ENCODE results near the gene CEP83.

The CEP83 gene

GRCh38 chr12:94308612-94309011, 151.1 kb downstream of the CEP83 start:
- H3K4me2 ChIP-seq (ENCODE audit: low read depth, low read length, poor library complexity, severe bottlenecking), result no peak overlapping the region
- no peaks in the 10 kb centered on the region for H4K20me1 ChIP-seq (ENCODE audit: low read depth, low read length)
- no peaks in the 10 kb centered on the region for H3K9me2 ChIP-seq (replicated peaks; ENCODE audit: insufficient read depth, low read length)
- no peak for TF ChIP-seq EZH2phosphoT487 (conservative IDR thresholded peaks at IDR 0.05; ENCODE audit: low read length)
- TF ChIP-seq CTCF (IDR thresholded peaks at IDR 0.05; ENCODE audit: insufficient read depth, low read length, poor library complexity, severe bottlenecking), result no peak
- H3K4me3 ChIP-seq (ENCODE audit: insufficient read depth, low read length, poor library complexity, severe bottlenecking), result no peak overlapping the region
- no peaks in the 10 kb centered on the region for H3K9me3 ChIP-seq (ENCODE audit: insufficient read depth, low read length)
- H3F3A ChIP-seq (ENCODE audit: insufficient read depth), result no peaks in the 10 kb centered on the region; the same call in none of the 2 replicates
- H3K79me2 ChIP-seq (ENCODE audit: insufficient read depth, low read length), result no peaks in the 10 kb centered on the region
- no peak overlapping the region for H3K27ac ChIP-seq (ENCODE audit: low read depth, low read length)
- H2AFZ ChIP-seq (ENCODE audit: low read depth, low read length, severe bottlenecking), result no peak overlapping the region
- H3K27me3 ChIP-seq (ENCODE audit: low read length), result no peaks in the 10 kb centered on the region
- peaks cover 28% of the 10 kb centered on the region for H3K36me3 ChIP-seq (ENCODE audit: low read length)
- no peak overlapping the region for H3K9ac ChIP-seq (ENCODE audit: low read length)

- no peaks in the 10 kb centered on the region for H4K20me1 ChIP-seq (ENCODE audit: low read depth, low read length)
- no peaks in the 10 kb centered on the region; the same call in none of the 2 replicates for H3F3A ChIP-seq (ENCODE audit: insufficient read depth)
- TF ChIP-seq EZH2phosphoT487 (conservative IDR thresholded peaks at IDR 0.05; ENCODE audit: low read length), result no peak
- no peak for TF ChIP-seq CTCF (IDR thresholded peaks at IDR 0.05; ENCODE audit: insufficient read depth, low read length, poor library complexity, severe bottlenecking)
- no peak overlapping the region for H2AFZ ChIP-seq (ENCODE audit: low read depth, low read length, severe bottlenecking)
- no peak overlapping the region for H3K4me3 ChIP-seq (ENCODE audit: insufficient read depth, low read length, poor library complexity, severe bottlenecking)
- no peak overlapping the region for H3K9ac ChIP-seq (ENCODE audit: low read length)
- peaks cover 28% of the 10 kb centered on the region for H3K36me3 ChIP-seq (ENCODE audit: low read length)
- no peak overlapping the region for H3K4me2 ChIP-seq (ENCODE audit: low read depth, low read length, poor library complexity, severe bottlenecking)
- H3K27me3 ChIP-seq (ENCODE audit: low read length), result no peaks in the 10 kb centered on the region
- H3K9me2 ChIP-seq (replicated peaks; ENCODE audit: insufficient read depth, low read length), result no peaks in the 10 kb centered on the region
- H3K9me3 ChIP-seq (ENCODE audit: insufficient read depth, low read length), result no peaks in the 10 kb centered on the region
- no peak overlapping the region for H3K27ac ChIP-seq (ENCODE audit: low read depth, low read length)
- no peaks in the 10 kb centered on the region for H3K79me2 ChIP-seq (ENCODE audit: insufficient read depth, low read length)
These were observed 154.3 kb downstream of the CEP83 start for GRCh38 chr12:94305130-94305957.

GRCh38 chr12:94304566-94305061, 155.1 kb downstream of the CEP83 start:
- H3K9ac ChIP-seq (ENCODE audit: low read length), result no peak overlapping the region
- no peaks in the 10 kb centered on the region for H3K9me3 ChIP-seq (ENCODE audit: insufficient read depth, low read length)
- H4K20me1 ChIP-seq (ENCODE audit: low read depth, low read length), result no peaks in the 10 kb centered on the region
- H3K4me3 ChIP-seq (ENCODE audit: insufficient read depth, low read length, poor library complexity, severe bottlenecking), result no peak overlapping the region
- H3K27me3 ChIP-seq (ENCODE audit: low read length), result no peaks in the 10 kb centered on the region
- no peak overlapping the region for H2AFZ ChIP-seq (ENCODE audit: low read depth, low read length, severe bottlenecking)
- no peaks in the 10 kb centered on the region for H3K79me2 ChIP-seq (ENCODE audit: insufficient read depth, low read length)
- no peaks in the 10 kb centered on the region; the same call in none of the 2 replicates for H3F3A ChIP-seq (ENCODE audit: insufficient read depth)
- H3K9me2 ChIP-seq (replicated peaks; ENCODE audit: insufficient read depth, low read length), result no peaks in the 10 kb centered on the region
- no peak overlapping the region for H3K27ac ChIP-seq (ENCODE audit: low read depth, low read length)
- H3K4me2 ChIP-seq (ENCODE audit: low read depth, low read length, poor library complexity, severe bottlenecking), result no peak overlapping the region
- H3K36me3 ChIP-seq (ENCODE audit: low read length), result peaks cover 26% of the 10 kb centered on the region
- no peak for TF ChIP-seq EZH2phosphoT487 (conservative IDR thresholded peaks at IDR 0.05; ENCODE audit: low read length)
- no peak for TF ChIP-seq CTCF (IDR thresholded peaks at IDR 0.05; ENCODE audit: insufficient read depth, low read length, poor library complexity, severe bottlenecking)
